SH-SY5Y (cell line): ENCODE data around the gene DIPK1C.

Experiments used
- GATA3 ChIP-seq: IDR thresholded peaks from 2 replicates; pipeline ENCODE4 v1.6.1; 2011; ENCODE audit warnings: low read depth, mild to moderate bottlenecking, low read length, moderate library complexity

Gene DIPK1C

GRCh38 chr18:74387383-74387782, 69.7 kb downstream of the DIPK1C start:
- no peak for TF ChIP-seq GATA3
